Globus pallidus (tissue), 1 donor: ENCODE results near the gene OR4B1.
"Not testable (repeated sequence)": the region's sequence is repeated elsewhere in the genome, so short reads cannot be mapped to it uniquely, and the experiment has no call there.

Experiments
- DNase-seq: peaks from one replicate; pipeline ENCODE4 v3.0.0-alpha.2; 2015; ENCODE audit warnings: low spot score

OR4B1 gene, protein sequence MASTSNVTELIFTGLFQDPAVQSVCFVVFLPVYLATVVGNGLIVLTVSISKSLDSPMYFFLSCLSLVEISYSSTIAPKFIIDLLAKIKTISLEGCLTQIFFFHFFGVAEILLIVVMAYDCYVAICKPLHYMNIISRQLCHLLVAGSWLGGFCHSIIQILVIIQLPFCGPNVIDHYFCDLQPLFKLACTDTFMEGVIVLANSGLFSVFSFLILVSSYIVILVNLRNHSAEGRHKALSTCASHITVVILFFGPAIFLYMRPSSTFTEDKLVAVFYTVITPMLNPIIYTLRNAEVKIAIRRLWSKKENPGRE

DNA sequence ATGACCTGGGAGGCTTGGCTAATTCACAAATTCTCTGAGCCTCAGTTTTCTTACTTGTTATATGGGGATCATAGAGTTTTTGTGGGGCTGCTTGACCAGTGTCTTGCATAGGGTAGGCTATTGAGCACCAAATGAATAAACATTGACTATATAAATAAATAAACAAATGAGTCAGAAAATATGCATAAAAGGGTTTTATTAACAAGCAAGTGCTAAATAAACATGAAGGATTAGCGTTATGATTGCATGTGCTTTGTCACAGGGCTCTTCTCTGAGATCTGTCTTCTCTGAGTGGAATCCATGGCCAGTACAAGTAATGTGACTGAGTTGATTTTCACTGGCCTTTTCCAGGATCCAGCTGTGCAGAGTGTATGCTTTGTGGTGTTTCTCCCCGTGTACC is at the start of gene OR4B1:
TSS of gene OR4B1 (plus strand) at position 301 of the 400 bp plus-strand sequence. CDS start at position 301, 0 bp downstream.
- DNase-seq, result no peak

DNA sequence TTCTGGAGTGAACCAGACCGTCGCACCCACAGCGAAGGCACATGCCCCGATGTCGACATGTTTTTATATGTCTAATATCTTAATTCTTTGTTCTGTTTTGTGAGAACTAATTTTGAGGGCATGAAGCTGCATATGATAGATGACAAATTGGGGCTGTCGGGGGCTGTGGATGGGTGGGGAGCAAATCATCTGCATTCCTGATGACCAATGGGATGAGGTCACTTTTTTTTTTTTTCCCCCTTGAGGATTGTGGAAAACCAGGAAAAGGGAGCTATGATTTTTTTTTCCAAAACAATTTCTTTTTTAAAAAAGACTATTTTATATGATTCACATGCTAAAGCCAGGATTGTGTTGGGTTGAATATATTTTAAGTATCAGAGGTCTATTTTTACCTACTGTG is 49.2 kb upstream of the OR4B1 start:
- no peak for DNase-seq

DNA sequence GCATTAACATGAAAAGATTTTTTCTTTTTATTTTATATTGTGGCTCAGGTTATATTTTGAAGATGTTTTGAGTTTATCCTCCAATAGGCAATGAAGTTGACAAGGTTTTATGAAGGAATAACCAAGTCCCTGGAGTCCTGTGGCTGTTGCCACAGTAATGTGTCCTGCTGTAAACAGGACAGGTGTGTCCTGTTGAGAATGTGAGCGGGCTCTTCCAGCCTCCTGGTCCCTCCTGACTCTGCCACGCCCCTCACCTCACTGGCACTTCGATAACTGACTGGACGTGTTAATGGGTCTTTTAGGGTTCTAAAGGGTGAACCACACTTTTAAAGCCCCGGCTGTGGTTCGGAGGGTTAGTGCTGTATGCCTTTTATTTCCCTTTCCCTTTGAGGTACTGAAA is 47.8 kb upstream of the OR4B1 start:
- DNase-seq, result no peak

DNA sequence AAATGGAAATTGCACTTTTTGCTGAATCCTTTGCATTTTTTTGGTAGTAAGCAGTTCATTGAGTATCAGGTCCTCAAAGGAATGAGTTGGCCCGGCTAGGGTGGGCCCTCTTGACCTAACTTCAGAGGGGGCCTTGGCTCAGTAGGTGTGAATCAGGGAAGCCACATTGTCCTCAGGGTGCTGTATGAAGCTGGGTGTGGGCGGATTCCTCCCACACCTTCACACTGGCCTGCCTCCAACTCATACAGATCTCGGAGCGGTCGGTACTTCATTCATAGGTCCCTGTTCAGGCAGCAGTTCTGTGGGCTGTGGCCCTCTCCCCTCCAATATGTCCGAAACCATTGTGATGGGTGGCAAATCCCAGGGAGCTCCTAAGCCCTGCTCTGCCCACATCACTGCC is 47.4 kb upstream of the OR4B1 start:
- no peak for DNase-seq

DNA sequence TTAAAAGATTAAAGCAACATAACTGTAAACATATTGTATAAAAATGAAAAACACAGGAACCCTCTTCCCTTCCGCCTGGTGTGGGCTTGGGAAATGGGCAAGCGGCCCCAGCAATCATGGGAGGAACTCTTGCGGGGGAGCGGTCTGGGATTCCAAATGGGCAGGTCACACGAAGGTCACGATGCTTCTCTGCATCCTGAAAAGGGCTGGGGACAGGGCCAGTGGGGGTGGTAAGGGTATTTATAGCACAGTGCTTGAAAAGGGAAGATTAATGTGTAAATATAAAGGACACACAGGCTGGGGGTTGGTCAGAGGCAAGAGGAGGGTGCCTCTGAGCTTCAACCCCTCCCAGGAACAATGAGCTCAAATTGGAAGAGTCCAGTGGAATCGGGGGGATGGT is 46.9 kb upstream of the OR4B1 start:
- DNase-seq, result no peak

DNA sequence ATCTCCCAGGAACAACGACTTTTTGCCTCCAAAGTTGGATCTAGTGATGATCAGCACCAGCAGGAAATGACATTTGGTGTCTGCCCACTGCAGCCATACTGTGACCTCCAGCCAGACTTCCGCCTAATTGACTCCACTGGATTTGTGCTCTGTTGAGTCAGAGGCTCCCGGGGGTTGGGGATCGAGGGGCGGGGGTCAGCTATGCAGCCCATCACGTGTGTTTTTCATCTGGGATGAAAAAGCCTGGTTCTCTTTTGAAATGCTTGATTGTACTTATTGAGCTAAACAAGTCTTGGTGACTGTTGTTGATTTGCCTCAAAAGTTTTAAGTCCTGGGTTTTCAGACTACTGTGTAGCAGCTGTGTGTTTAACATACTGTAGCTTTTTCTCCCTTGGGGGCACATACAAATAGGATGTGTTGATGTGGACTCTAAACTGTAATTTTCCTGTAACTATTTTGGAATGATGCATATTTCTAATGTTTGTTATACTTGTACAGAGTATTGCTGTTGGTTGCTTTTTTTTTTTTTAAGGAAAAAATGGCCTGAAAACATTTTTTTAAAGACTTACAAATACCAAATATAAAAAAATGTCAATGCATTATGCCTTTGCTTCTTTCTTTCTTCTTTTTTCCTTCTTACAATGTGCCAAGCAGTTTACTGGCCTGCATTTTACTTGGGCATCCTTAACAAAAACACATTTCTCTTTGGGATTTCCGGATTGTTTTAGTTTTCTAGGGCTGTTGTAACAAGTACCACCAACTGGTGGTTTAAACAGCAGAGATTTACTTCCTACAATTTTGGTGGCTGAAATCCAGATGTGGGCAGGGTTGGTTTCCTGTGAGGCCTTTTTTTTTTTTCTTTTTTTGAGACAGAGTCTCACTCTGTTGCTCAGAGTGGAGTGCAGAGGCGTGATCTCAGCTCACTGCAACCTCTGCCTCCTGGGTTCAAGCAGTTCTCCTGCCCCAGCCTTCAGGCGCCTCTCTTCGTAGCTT is 46.1 kb upstream of the OR4B1 start:
- DNase-seq, result no peak

DNA sequence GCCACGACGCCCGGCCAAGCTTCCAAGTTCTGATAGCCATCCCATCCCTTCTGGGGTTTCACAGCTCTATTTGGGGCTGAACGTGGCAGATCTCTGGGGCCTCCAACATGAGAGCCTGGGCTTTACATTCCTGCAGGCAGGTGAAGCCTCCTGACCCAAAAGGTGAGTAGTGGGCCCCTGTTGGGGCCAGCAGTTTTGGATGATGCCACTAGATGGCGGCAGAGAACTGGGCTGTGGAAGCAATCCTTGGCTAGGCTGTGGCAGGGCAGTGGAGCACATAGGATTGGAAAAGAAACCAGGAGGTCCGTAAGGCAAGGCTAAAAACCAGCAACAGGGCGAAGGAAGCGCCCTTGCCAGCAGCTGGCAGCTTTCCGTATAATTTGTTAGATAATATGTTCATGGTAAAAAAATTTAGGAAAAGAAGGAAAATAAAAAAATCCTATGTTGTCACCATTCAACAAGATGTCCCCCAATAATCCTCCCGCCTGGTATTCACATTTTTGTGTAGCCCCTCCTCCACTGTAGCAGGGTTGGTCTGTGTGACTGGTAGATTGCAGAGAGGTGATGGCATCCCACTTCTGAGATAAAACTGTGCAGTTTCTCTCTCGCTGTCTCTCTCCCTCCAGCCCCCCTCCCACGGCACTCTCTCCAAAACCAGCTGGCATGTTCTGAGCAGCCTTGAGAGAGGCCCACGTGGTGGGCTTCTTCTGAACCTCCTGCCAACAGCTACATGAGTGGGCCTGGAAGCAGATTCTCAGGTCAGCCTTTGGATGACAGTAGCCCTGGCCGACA is 43.6 kb upstream of the OR4B1 start:
- peak; percentile 65 for DNase-seq

DNA sequence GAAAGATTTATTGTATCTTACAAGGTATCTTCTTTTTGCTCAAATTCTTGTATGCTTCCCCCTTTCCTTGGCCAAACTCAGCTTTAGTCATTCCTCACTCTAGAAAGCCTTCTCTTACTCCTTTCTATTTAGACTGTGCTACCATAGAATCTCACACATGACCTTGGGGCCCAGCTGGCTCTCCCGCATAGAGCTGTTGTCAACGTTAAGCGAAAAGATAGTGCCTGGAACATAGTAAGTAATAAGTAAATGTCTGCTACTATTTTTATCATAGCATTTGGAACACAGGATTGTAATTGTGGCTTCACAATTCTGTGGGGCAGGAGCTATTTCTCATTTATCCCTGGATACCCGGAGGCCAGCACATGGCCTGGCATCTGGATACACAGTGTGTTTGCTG is 38.9 kb upstream of the OR4B1 start:
- DNase-seq, result no peak

DNA sequence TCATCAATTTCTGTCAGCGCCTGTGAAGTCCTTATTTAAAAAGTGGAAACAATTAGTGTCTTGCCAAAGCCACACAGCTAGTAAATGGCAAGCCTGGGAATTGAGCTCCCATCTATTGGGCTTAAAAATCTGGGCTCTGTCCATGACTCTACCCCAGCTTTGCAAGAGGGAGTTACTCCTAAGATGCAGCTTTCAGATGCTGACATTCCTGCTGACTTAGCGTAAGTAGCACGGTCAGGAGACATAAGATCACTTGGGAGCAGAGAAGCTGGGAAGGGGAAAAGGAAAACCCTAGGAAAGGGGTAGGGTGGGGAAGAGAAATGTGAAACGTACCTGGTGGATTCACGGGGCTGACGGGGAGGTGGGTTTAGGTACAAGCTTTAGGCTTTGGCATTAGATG is 36.0 kb upstream of the OR4B1 start:
- no peak for DNase-seq

DNA sequence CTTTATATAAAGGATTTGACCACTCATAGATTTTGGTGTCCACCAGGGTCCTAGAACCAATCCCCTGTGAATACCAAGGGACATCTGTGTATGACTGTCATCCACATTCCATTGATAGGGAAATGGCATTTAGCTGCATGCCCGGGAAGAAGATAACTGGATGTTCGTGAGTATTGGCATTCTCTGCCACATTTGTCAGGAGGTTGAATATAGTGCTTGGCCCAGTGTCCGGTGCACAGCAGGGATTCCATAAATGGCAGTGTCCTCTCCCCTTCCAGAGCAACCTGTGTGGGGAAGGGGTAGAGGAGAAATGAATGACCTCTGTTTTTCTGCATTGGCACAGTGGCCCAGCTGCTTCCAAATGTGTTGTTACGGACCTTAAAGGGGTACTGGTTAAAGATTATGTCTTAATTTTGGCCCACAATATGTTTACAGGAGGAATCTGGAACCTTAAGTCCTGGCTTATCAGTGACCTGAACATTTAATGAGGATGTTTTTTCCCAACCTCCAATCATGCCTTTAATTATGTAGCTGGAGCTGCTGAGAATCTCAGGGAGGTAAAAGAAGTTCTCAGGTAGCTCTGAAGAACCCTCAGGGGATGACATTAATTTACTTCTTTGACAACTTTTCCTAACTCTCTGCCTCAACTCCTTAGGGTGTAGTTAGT is 33.6 kb upstream of the OR4B1 start:
- DNase-seq, result no peak

DNA sequence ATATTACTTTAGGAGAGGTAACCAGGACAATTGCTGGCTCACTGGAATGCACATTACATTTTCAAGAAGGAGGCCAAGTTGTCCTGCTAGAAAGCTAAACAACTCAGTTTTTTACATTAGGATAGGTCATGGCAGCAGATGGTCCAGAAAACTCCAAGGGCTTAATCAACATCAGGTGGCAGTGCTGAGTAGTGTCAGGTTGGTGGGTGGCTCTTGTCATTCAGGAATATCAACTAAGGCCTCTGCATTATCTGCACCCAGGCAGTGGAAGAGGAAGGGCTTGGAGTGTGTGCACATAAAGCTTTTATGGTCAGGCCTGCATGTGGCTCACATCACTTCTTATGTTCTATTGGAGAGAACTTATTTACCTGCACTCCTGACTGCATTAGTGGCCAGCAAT is 32.2 kb upstream of the OR4B1 start:
- no peak for DNase-seq

DNA sequence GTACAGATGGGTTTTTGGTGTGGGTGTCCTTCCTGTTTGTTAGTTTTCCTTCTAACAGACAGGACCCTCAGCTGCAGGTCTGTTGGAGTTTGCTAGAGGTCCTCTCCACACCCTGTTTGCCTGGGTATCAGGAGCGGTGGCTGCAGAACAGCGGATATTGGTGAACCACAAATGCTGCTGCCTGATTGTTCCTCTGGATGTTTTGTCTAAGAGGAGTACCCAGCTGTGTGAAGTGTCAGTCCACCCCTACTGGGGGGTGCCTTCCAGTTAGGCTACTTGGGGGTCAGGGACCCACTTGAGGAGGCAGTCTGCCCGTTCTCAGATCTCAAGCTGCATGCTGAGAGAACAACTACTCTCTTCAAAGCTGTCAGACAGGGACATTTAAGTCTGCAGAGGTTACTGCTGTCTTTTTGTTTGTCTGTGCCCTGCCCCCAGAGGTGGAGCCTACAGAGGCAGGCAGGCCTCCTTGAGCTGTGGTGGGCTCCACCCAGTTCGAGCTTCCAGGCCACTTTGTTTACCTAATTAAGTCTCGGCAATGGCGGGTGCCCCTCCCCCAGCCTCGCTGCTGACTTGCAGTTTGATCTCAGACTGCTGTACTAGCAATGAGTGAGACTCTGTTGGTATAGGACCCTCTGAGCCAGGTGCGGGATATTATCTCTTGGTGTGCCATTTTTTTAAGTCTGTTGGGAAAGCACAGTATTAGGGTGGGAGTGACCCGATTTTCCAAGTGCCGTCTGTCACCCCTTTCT is 25.5 kb upstream of the OR4B1 start:
- DNase-seq, result not testable (repeated sequence)

DNA sequence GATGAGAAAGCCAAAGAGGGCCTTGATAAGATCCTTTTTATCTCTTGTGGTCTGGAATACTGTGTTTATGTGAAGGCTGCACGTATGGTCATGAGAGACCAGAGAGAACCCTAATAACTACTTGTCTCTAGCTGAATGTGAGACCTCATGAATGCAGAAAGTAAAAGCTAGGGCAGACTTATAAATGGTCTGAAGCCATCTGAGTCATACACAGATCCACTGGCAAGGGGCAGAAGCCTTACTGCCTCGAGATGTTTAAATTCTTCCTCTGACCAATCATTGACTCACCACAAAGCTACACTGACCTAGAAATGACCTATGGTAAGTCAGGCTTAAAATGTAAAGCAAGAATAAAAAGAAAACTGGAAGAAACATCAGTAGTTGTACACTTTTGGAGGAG is 22.7 kb upstream of the OR4B1 start:
- no peak for DNase-seq

DNA sequence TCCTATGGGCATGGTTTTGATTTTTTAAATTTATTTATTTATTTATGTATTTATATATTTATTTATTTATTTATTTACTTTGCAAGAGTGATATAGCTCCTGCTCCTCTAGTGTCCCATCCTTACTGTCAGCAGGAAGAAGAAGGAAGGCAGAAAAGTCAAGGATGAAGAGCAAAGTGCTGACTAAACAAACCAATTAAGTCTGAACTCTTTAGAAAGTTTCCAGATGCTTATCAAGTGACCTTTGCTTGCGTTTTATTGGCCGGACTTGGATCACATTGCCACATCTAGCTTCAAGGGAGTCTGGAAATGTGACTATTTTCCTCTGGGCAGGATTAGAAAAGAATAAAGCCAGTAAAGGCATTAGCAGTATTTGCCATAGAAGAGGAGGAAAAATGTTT is 8.7 kb upstream of the OR4B1 start:
- DNase-seq, result no peak

DNA sequence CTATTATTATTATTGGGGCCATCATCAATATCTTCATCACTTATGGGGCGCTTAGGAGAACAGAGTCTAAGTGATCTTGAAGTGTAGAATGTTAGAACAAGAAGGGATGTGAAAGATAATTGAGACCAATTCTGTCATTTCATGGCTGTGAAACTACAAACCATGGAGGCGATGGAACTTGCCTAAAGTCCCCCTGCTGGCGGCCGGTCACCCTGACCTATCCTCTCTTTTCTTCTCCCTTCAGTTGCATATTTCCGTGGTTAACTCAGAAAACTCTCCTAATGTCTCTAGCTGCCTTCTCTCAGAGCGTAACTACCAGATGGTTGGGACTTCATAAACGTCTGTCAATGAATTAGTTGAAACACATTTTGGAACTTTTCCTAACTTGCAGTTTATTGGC is 6.6 kb upstream of the OR4B1 start:
- no peak for DNase-seq

DNA sequence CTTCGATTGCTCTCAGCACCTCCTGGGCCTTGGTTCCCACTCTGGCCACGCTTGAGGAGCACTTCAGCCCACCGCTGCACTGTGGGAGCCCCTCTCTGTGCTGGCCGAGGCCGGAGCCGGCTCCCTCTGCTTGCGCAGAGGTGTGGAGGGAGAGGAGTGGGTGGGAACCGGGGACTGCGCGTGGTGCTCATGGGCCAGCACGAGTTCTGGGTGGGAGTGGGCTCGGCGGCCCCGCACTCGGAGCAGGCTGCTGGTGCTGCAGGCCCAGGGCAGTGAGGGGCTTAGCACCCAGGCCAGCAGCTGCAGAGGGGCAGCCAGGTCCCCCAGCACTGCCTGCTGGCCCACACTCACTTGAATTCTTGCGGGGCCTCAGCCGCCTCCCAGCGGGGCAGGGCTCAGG is 12.2 kb downstream of the OR4B1 start:
- no peak for DNase-seq

DNA sequence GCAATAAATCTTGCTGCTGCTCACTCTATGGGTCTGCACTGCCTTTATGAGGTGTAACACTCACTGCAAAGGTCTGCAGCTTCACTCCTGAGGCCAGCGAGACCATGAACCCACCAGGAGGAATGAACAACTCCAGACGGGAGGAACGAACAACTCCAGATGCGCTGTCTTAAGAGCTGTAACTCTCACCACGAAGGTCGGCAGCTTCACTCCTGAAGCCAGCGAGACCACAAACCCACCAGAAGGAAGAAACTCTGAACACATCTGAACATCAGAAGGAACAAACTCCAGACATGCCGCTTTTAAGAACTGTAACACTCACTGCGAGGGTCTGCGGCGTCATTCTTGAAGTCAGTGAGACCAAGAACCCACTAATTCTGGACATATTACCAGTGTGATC is 13.4 kb downstream of the OR4B1 start:
- DNase-seq, result not testable (repeated sequence)

DNA sequence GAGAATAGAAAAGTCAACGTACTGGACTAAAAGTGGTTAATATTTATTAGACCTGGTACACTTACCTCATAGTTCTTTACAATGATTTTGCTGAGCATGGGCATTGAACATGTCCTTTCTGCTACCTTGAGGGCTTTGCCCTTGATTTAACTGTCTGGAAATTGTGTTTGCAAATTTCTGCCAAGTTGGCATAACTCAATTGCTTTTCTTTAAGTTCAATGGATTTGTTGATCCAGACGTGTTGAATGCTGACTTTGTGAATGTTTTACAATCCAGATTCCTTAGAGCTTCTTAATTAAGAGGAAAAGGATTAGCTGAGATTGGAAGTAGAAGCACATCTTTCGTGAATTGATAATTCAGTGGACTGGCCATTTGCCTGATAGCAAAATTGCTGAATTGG is 21.1 kb downstream of the OR4B1 start:
- no peak for DNase-seq

DNA sequence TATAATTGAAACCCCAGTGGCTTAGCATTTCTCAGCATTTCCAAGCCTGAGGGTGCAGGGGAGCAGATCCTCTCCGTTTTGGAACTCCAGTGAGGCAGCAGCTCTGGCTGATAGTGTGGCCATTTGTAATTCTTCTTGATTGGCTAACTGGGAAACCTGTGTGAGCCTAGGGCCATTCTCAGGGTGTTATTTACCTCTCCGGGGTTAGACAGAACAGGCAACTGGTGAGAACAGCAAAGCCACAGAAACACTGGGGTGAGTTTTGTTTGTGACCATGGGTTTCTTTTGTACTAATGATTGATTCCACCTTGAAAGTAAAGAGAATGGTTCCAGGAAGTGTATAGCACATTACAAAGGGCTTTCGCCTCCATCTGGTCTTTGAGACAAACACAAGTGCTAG is 25.9 kb downstream of the OR4B1 start:
- no peak for DNase-seq

DNA sequence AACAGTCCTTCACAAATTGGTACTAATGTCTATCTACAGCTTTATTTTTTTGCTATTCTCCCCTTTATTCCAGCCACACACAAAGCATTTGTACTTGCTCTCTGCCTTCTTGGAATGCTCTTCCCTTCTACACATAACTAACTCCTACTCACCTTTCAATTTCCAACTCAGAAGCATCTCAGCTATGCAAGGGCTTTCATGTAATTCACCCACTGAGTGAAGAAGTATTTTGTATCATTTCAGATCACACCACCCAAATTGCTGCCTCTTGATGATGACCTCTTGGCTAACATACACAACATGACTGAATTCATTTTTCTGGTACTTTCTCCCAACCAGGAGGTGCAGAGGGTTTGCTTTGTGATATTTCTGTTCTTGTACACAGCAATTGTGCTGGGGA is 28.2 kb downstream of the OR4B1 start, which contains the start of gene OR4X2:
TSS of gene OR4X2 (plus strand) at position 301 of the 400 bp plus-strand sequence. CDS start at position 301, 0 bp downstream.
- DNase-seq, result no peak

DNA sequence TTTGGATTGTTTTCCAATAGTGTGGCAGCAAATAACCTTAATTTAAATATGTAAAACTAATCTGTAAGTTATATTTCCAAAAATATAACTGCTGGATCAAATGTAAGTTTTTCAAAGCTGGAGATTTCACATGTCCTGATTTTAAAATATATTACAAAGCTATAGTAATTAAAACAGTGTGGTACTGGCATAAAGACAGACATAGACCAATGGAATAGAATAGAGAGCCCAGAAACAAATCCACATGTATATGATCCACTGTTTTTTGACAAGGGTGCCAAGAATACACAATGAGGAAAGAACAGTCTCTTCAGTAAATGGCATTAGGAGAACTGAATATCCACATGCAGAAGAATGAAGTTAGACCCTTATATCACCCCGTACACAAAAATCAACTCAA is 32.3 kb downstream of the OR4B1 start:
- no peak for DNase-seq
